CD4-positive, alpha-beta memory T cell (primary cell): ENCODE data around the gene SPOCK2. TPM values are rescaled to one million over a fixed set of nuclear protein-coding genes. Genes with fewer than 3 reads are reported as not detected.

Experiments used
- CTCF ChIA-PET: fragments of 350-600 bp; sonication (Branson Sonifier 250); formaldehyde crosslinking; loops from one replicate; lab custom pipeline; 2021; ENCODE audit warnings: inconsistent platforms; ENCODE audit not compliant: partially characterized antibody; lab: Charles Lee
- POLR2A ChIA-PET: fragments of 350-600 bp; sonication (Branson Sonifier 250); formaldehyde crosslinking; loops from one replicate; lab custom pipeline; 2021; ENCODE audit not compliant: partially characterized antibody; lab: Charles Lee
- DNase-seq, 5 donors: peaks; one replicate each; pipeline versions ENCODE4 v3.0.0 to v3.0.0-alpha.2; 2020 to 2022; ENCODE audit warnings: mixed read lengths in 1 of 5
- H3K27ac ChIP-seq: one replicate; pipeline ENCODE4 v1.7.0; 2013; ENCODE audit warnings: low read depth, low read length
- H3K27me3 ChIP-seq: 2 replicates; pipeline ENCODE4 v1.7.0; 2013; ENCODE audit warnings: mild to moderate bottlenecking, low read length, moderate library complexity; ENCODE audit not compliant: insufficient read depth
- H3K36me3 ChIP-seq: 2 replicates; pipeline ENCODE4 v1.7.0; 2013; ENCODE audit warnings: mild to moderate bottlenecking, low read length, moderate library complexity; ENCODE audit not compliant: insufficient read depth
- H3K4me1 ChIP-seq: 2 replicates; pipeline ENCODE4 v1.7.0; 2013; ENCODE audit warnings: mild to moderate bottlenecking, low read length, moderate library complexity; ENCODE audit not compliant: insufficient read depth
- H3K4me3 ChIP-seq, 2 donors: one replicate each; pipeline ENCODE4 v1.7.0; 2013; ENCODE audit warnings: low read length in 2 of 2, mild to moderate bottlenecking in 1 of 2
- H3K9me3 ChIP-seq, 2 donors: one replicate each; pipeline ENCODE4 v1.7.0; 2013; ENCODE audit warnings: low read length in 2 of 2, control low read depth in 1 of 2; ENCODE audit not compliant: control insufficient read depth in 1 of 2
- H3K27ac Mint-ChIP-seq, 7 donors: one replicate each; pipeline ENCODE4 v1.8.0; 2020 to 2021; ENCODE audit warnings: mixed read lengths in 7 of 7, mild to moderate bottlenecking in 6 of 7, inconsistent platforms in 3 of 7, moderate library complexity in 3 of 7
- H3K27me3 Mint-ChIP-seq, 2 donors: one replicate each; pipeline ENCODE4 v1.8.0; 2020 to 2021; ENCODE audit warnings: mixed read lengths in 2 of 2
- H3K36me3 Mint-ChIP-seq, 2 donors: one replicate each; pipeline ENCODE4 v1.8.0; 2020 to 2021; ENCODE audit warnings: mixed read lengths in 2 of 2, inconsistent platforms in 1 of 2, mild to moderate bottlenecking in 1 of 2
- H3K4me1 Mint-ChIP-seq, 4 donors: one replicate each; pipeline ENCODE4 v1.8.0; 2020 to 2021; ENCODE audit warnings: mixed read lengths in 4 of 4, mild to moderate bottlenecking in 1 of 4
- H3K4me3 Mint-ChIP-seq, 8 donors: one replicate each; pipeline ENCODE4 v1.8.0; 2020 to 2021; ENCODE audit warnings: mixed read lengths in 8 of 8, mild to moderate bottlenecking in 7 of 8, moderate library complexity in 6 of 8, inconsistent platforms in 3 of 8
- H3K9me3 Mint-ChIP-seq, 8 donors: one replicate each; pipeline ENCODE4 v1.8.0; 2020 to 2021; ENCODE audit warnings: mixed read lengths in 8 of 8, mild to moderate bottlenecking in 5 of 8, inconsistent platforms in 3 of 8, moderate library complexity in 1 of 8
- intact Hi-C: fragments of 100-400 bp; cut with micrococcal nuclease; formaldehyde crosslinking; loops from one replicate; pipeline ENCODE4 v1.15.1; 2023
- polyA plus RNA-seq, 2 donors: library from polyadenylated mRNA; unstranded; fragments of 300-500 nt; fragmentation: Illumina TruSeq; gene quantifications; one replicate each; pipeline ENCODE4 v1.2.3, GENCODE V29; 2021
- total RNA-seq, 2 experiments: library from RNA; stranded (reverse); gene quantifications; one replicate each; pipeline ENCODE4 v1.2.3, GENCODE V29; 2021

Gene SPOCK2
- total and polyA plus RNA-seq, 4 experiments from 2014 or later, result 174 to 556 (median 406) TPM

DNA sequence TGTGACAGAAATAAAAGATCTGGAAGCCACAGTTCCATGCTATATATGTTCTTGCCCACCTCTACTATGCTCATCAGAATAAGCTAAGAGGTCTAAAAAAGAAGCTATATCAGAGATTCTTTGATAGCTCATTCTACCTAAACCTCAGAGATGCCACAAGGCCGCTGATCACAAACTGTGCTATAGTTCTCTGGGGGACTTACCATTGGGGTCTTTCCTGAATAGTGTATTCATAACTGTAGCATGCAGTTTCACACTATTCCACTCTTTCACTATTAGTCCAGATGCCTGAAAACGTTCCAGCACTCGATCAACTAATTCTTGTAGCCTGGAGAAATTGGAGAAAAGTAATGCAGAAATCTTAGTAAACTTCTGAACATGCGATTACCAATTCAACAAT, 44.5 kb upstream of the SPOCK2 start:
- H3K27me3 ChIP-seq, result no peaks in the 10 kb centered on the region
- DNase-seq, result no peak
- peaks cover 28% of the 10 kb centered on the region for H3K4me1 ChIP-seq
- CTCF ChIA-PET, result interaction anchor here (0.7 to 3.8 kb wide), 14 partner anchors 8 to 211 kb away, joined by 3 to 31 read pairs (median 4); no protein-coding TSS in a partner anchor
- POLR2A ChIA-PET, result interaction anchor here (0.6 to 1.4 kb wide), 5 partner anchors 21 to 140 kb away, joined by 3 to 6 read pairs (median 4); partner anchors contain the start of gene DDIT4
- no peaks in the 10 kb centered on the region for H3K9me3 Mint-ChIP-seq
- peak overlapping the region in 3 of 7 donors; percentile 1 to 41 (median 15) for H3K27ac Mint-ChIP-seq
- peaks cover 16 to 18% of the 10 kb centered on the region in 2 donors for H3K36me3 Mint-ChIP-seq
- no peaks in the 10 kb centered on the region for H3K27me3 Mint-ChIP-seq
- H3K36me3 ChIP-seq, result no peaks in the 10 kb centered on the region
- no peaks in the 10 kb centered on the region for H3K9me3 ChIP-seq
- H3K4me3 Mint-ChIP-seq, result no peak overlapping the region
- intact Hi-C loops, result loop anchor here (1.0 kb wide), 1 partner anchor 207 kb away; no protein-coding TSS in a partner anchor
- H3K27ac ChIP-seq, result no peak overlapping the region
- H3K4me1 Mint-ChIP-seq, result peaks cover 23 to 36% (median 28%) of the 10 kb centered on the region in 4 donors
- no peak overlapping the region for H3K4me3 ChIP-seq

DNA sequence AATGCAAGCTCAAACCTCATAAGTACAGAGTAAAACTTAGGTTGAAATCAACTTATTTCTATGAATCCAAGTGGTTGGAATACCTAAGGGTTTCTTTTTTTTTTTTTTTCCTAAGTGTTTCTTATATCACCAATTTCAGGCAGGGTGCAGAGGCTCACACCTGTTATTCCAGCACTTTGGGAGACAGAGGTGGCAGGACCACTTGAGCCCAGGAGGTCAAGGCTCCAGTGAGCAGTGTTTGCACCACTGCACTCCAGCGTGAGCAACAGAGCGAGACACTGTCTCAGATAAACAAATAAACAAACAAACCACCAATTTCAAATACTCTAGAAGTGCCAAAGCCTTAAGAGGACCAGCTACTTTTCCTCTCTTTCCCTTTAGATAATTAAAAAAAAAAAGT, 39.2 kb upstream of the SPOCK2 start:
- Histone ChIP-seq H3K4me3 (no peak overlapping the region), H3K27ac (no peak overlapping the region), H3K36me3 (no peaks in the 10 kb centered on the region), H3K4me1 (peaks cover 19% of the 10 kb centered on the region), H3K27me3 (no peaks in the 10 kb centered on the region), H3K9me3 (no peaks in the 10 kb centered on the region)
- no peak overlapping the region for H3K27ac Mint-ChIP-seq
- H3K27me3 Mint-ChIP-seq, result no peaks in the 10 kb centered on the region
- H3K36me3 Mint-ChIP-seq, result peaks cover 7 to 16% of the 10 kb centered on the region in 2 donors
- no peaks in the 10 kb centered on the region for H3K9me3 Mint-ChIP-seq
- ChIA-PET POLR2A (interaction anchor here (0.6 to 2.6 kb wide), 6 partner anchors 39 to 209 kb away, joined by 3 to 13 read pairs (median 4); partner anchors contain the start of genes ANAPC16, ASCC1 and SPOCK2), CTCF (interaction anchor here (0.6 to 9.4 kb wide), 19 partner anchors 12 to 702 kb away, joined by 3 to 196 read pairs (median 8); partner anchors contain the start of genes DDIT4 and SPOCK2)
- DNase-seq, result no peak
- H3K4me3 Mint-ChIP-seq, result no peak overlapping the region
- H3K4me1 Mint-ChIP-seq, result peaks cover 16 to 22% (median 16%) of the 10 kb centered on the region in 4 donors
- intact Hi-C loops, result loop anchor here (2.0 to 5.0 kb wide), 2 partner anchors 40 to 95 kb away; partner anchors contain the start of gene SPOCK2

DNA sequence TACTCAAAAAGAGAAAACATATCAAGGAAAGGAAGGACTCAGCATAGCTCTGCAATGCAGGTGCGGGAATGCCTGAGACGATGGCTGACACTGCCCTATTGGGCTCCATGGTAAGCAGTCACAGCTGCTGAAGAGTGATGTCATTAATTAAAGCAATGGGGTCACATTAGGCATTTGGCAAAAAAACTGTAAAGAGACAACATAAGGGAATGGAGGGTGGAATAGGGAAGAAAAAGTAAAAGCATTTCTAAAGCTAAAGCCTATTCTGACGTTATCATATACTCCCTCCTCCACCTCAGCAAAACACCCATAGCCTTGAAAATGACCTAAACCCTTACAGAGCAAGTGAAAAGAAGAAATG, 38.5 kb upstream of the SPOCK2 start:
- H3K4me3 ChIP-seq, result no peak overlapping the region
- ChIA-PET CTCF (interaction anchor here (0.6 to 9.4 kb wide), 44 partner anchors 8 to 703 kb away, joined by 3 to 196 read pairs (median 6); partner anchors contain the start of genes ANAPC16, ASCC1, DDIT4 and SPOCK2), POLR2A (interaction anchor here (0.6 to 2.7 kb wide), 16 partner anchors 10 to 210 kb away, joined by 3 to 37 read pairs (median 5); partner anchors contain the start of genes ANAPC16, ASCC1 and SPOCK2)
- no peaks in the 10 kb centered on the region for H3K27me3 ChIP-seq
- H3K4me3 Mint-ChIP-seq, result no peak overlapping the region
- no peak overlapping the region for H3K27ac ChIP-seq
- DNase-seq, result no peak
- intact Hi-C loops, result loop anchor here (1.0 to 5.0 kb wide), 4 partner anchors 40 to 210 kb away; partner anchors contain the start of gene SPOCK2
- no peaks in the 10 kb centered on the region for H3K9me3 ChIP-seq
- H3K4me1 Mint-ChIP-seq, result peaks cover 19 to 29% (median 21%) of the 10 kb centered on the region in 4 donors
- H3K36me3 ChIP-seq, result no peaks in the 10 kb centered on the region
- no peaks in the 10 kb centered on the region for H3K27me3 Mint-ChIP-seq
- peaks cover 7 to 14% of the 10 kb centered on the region in 2 donors for H3K36me3 Mint-ChIP-seq
- peak overlapping the region in 2 of 7 donors; percentile 25 to 44 for H3K27ac Mint-ChIP-seq
- no peaks in the 10 kb centered on the region for H3K9me3 Mint-ChIP-seq
- H3K4me1 ChIP-seq, result peaks cover 23% of the 10 kb centered on the region

DNA sequence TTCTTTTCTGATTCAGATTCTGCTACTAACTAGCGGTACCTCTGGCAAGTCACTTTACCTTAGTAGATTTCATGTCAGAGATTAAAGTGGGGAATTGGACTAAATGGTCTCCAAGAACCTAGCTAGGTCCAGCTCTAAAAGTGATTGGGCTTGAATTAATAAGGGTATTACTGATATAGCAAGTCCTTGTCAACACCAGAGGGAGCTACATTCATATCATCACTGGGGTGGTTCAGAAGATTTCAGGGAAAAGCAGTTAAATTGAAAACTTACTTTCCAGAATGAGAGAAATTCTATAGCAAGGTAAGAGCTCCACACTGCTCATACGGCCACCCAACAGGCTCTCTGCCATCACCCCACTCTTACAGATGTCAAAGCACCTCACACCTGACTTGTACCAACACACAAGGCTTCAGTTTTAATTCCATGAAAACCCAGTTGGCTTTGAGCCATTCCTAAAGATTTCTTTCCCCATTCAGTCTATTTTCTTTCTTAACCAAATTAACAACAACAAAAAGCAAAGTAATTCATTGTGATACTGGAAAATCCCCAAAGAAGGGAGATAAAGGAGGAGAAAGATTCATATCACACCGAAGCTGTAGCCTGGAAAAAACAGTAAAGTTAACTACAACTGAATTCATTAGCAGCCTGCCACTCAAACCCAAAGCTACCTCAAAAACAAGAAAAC, 38.0 kb upstream of the SPOCK2 start:
- peaks cover 29% of the 10 kb centered on the region for H3K4me1 ChIP-seq
- Mint-ChIP-seq H3K4me3 (no peak overlapping the region), H3K36me3 (peaks cover 4 to 14% of the 10 kb centered on the region in 2 donors), H3K27me3 (no peaks in the 10 kb centered on the region), H3K9me3 (no peaks in the 10 kb centered on the region), H3K4me1 (peaks cover 24 to 34% (median 26%) of the 10 kb centered on the region in 4 donors), H3K27ac (peak overlapping the region in 5 of 7 donors; percentile 25 to 87 (median 38))
- H3K27ac ChIP-seq, result no peak overlapping the region
- H3K27me3 ChIP-seq, result no peaks in the 10 kb centered on the region
- no peaks in the 10 kb centered on the region for H3K36me3 ChIP-seq
- H3K4me3 ChIP-seq, result no peak overlapping the region
- CTCF ChIA-PET, result interaction anchor here (0.7 to 9.4 kb wide), 51 partner anchors 9 to 230 kb away, joined by 3 to 196 read pairs (median 5); partner anchors contain the start of genes ANAPC16, ASCC1, DDIT4 and SPOCK2
- DNase-seq, result peak in 3 of 5 donors; percentile 16 to 28 (median 25)
- intact Hi-C loops, result loop anchor here (1.0 to 5.0 kb wide), 4 partner anchors 39 to 211 kb away; partner anchors contain the start of gene SPOCK2
- H3K9me3 ChIP-seq, result no peaks in the 10 kb centered on the region
- POLR2A ChIA-PET, result interaction anchor here (0.9 to 2.8 kb wide), 18 partner anchors 10 to 214 kb away, joined by 3 to 37 read pairs (median 5); partner anchors contain the start of genes ANAPC16, ASCC1 and SPOCK2

DNA sequence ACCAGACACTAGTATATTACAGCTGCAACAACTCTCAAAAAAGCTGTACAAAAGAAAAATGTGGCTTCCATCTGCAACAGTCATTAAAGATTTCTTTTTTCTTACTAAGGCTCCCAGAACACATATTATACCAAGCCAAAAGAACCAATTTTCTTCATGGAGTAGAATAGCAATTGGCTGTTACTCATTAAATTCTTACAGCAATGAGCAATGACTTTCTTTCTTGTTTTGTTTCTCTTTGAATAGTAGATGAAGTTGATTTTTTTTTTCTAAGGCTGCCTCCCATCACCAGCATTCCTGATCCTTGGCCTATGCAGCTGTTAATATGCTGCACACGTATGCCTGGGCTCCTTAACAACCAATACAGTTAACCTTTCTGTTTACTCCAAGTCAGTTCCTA, 36.6 kb upstream of the SPOCK2 start:
- POLR2A ChIA-PET, result interaction anchor here (1.7 to 2.8 kb wide), 6 partner anchors 11 to 91 kb away, joined by 4 to 37 read pairs (median 7); partner anchors contain the start of genes ANAPC16, ASCC1 and SPOCK2
- Mint-ChIP-seq H3K4me3 (no peak overlapping the region), H3K27me3 (no peaks in the 10 kb centered on the region), H3K27ac (peak overlapping the region in 4 of 7 donors; percentile 2 to 79 (median 58)), H3K9me3 (no peaks in the 10 kb centered on the region), H3K4me1 (peaks cover 24 to 43% (median 27%) of the 10 kb centered on the region in 4 donors), H3K36me3 (peaks cover 4 to 13% of the 10 kb centered on the region in 2 donors)
- DNase-seq, result no peak
- intact Hi-C loops, result loop anchor here (2.0 to 5.0 kb wide), 2 partner anchors 16 to 38 kb away; partner anchors contain the start of gene SPOCK2
- Histone ChIP-seq H3K4me1 (peaks cover 29% of the 10 kb centered on the region), H3K27ac (no peak overlapping the region), H3K4me3 (no peak overlapping the region), H3K36me3 (no peaks in the 10 kb centered on the region), H3K9me3 (no peaks in the 10 kb centered on the region), H3K27me3 (no peaks in the 10 kb centered on the region)
- CTCF ChIA-PET, result interaction anchor here (0.7 to 9.4 kb wide), 19 partner anchors 10 to 228 kb away, joined by 3 to 196 read pairs (median 9); partner anchors contain the start of gene DDIT4

DNA sequence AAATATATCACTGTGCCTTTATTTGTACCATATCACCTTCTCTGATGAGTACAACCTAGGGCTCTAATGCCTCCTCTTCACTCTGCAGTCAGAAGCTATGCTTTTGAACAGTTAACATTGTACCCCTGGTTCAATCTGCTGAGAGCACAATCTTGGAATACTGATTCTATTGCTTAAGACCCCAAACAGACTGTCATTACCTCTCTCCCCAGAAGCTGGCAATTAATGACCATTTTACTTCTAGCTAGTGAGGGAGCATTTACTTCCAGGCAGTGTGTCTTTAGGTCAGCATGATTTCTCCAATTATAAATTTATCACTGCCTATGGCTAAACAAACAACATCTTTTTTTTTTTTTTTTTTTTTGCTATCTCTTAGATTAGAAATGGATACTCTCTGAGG, 36.0 kb upstream of the SPOCK2 start:
- intact Hi-C loops, result loop anchor here (2.0 kb wide), 1 partner anchor 16 kb away; no protein-coding TSS in a partner anchor
- POLR2A ChIA-PET, result interaction anchor here (0.5 to 2.8 kb wide), 4 partner anchors 10 to 69 kb away, joined by 3 to 37 read pairs (median 8); partner anchors contain the start of gene SPOCK2
- Histone ChIP-seq H3K9me3 (no peaks in the 10 kb centered on the region), H3K27me3 (no peaks in the 10 kb centered on the region), H3K36me3 (no peaks in the 10 kb centered on the region), H3K27ac (no peak overlapping the region), H3K4me1 (peaks cover 29% of the 10 kb centered on the region), H3K4me3 (no peak overlapping the region)
- Mint-ChIP-seq H3K36me3 (peaks cover 4 to 12% of the 10 kb centered on the region in 2 donors), H3K27me3 (no peaks in the 10 kb centered on the region), H3K4me1 (peaks cover 24 to 47% (median 30%) of the 10 kb centered on the region in 4 donors), H3K27ac (peak overlapping the region in 4 of 7 donors; percentile 3 to 79 (median 56)), H3K9me3 (no peaks in the 10 kb centered on the region), H3K4me3 (no peak overlapping the region)
- CTCF ChIA-PET, result interaction anchor here (0.7 to 9.4 kb wide), 9 partner anchors 9 to 215 kb away, joined by 3 to 196 read pairs (median 35); partner anchors contain the start of gene DDIT4
- no peak for DNase-seq
